Ascending aorta (tissue), 2 donors: ENCODE results near the gene ARID5B. TPM values are rescaled to one million over a fixed set of nuclear protein-coding genes. Genes with fewer than 3 reads are reported as not detected.
"Not testable (repeated sequence)": the region's sequence is repeated elsewhere in the genome, so short reads cannot be mapped to it uniquely, and the experiment has no call there.

Experiments used
- DNase-seq, 2 donors: peaks; one replicate each; pipeline ENCODE4 v3.0.0-alpha.2; 2019; ENCODE audit warnings: low spot score in 2 of 2
- H3K27ac ChIP-seq, 2 donors: fragments of 200-600 bp; sonication (generic); one replicate each; pipeline ENCODE4 v1.5.1; 2016 to 2017; ENCODE audit warnings: mild to moderate bottlenecking in 1 of 2
- H3K27me3 ChIP-seq: fragments of 200-600 bp; sonication (generic); one replicate; pipeline ENCODE4 v1.5.1; 2017
- H3K36me3 ChIP-seq, 2 donors: fragments of 200-600 bp; sonication (generic); one replicate each; pipeline ENCODE4 v1.5.1; 2016
- H3K4me1 ChIP-seq, 2 donors: fragments of 200-600 bp; sonication (generic); one replicate each; pipeline ENCODE4 v1.5.1; 2016 to 2017; ENCODE audit warnings: mild to moderate bottlenecking in 1 of 2
- H3K4me3 ChIP-seq, 2 donors: fragments of 200-600 bp; sonication (generic); one replicate each; pipeline ENCODE4 v1.5.1; 2016 to 2017; ENCODE audit warnings: mild to moderate bottlenecking in 1 of 2
- H3K9me3 ChIP-seq, 2 donors: fragments of 200-600 bp; sonication (generic); one replicate each; pipeline ENCODE4 v1.5.1; 2016
- CTCF ChIP-seq, 3 experiments: fragments of 200-600 bp in 2 of 3; fragments of 450-650 bp in 1 of 3; sonication (generic) in 2 of 3; IDR thresholded peaks; one replicate each; pipeline ENCODE4 v1.5.1; 2016 to 2019; ENCODE audit warnings: antibody characterized with exemption in 3 of 3, mild to moderate bottlenecking in 1 of 3, moderate library complexity in 1 of 3
- intact Hi-C: fragments of 100-400 bp; cut with DNase I; formaldehyde crosslinking; loops from one replicate; pipeline ENCODE4 v1.15.1; 2023
- total RNA-seq: library from RNA; depleted of rRNA; stranded (reverse); fragments of >200 nt; gene quantifications from one replicate; pipeline ENCODE4 v1.1.0, GENCODE V29; 2016

ARID5B gene
- total RNA-seq, 1 donor from 2014 or later = 92.5 TPM

GRCh38 chr10:61975391-61975932, 74.0 kb downstream of the ARID5B start:
- intact Hi-C loops = no loop called here
- H3K4me1 ChIP-seq = peaks cover 6 to 44% of the 10 kb centered on the region in 2 donors
- DNase-seq = no peak
- peak overlapping the region; percentile 23 to 30 for H3K27ac ChIP-seq
- H3K36me3 ChIP-seq = no peaks in the 10 kb centered on the region
- no peaks in the 10 kb centered on the region for H3K9me3 ChIP-seq
- no peaks in the 10 kb centered on the region for H3K27me3 ChIP-seq
- peak overlapping the region in 1 of 2 donors; percentile 7 for H3K4me3 ChIP-seq
- TF ChIP-seq CTCF (IDR thresholded peaks at IDR 0.05) = no peak

DNA sequence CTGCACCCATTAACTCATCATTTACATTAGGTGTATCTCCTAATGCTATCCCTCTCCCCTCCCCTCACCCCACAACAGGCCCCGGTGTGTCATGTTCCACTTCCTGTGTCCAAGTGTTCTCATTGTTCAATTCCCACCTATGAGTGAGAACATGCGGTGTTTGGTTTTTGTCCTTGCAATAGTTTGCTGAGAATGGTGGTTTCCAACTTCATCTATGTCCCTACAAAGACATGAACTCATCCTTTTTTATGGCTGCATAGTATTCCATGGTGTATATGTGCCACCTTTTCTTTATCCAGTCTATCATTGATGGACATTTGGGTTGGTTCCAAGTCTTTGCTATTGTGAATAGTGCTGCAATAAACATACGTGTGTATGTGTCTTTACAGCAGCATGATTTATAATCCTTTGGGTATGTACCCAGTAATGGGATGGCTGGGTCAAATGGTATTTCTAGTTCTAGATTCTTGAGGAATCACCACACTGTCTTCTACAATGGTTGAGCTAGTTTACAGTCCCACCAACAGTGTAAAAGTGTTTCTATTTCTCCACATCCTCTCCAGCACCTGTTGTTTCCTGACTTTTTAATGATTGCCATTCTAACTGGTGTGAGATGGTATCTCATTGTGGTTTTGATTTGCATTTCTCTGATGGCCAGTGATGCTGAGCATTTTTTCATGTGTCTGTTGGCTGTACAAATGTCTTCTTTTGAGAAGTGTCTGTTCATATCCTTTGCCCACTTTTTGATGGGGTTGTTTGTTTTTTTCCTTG, 75.6 kb downstream of the ARID5B start:
- H3K4me3 ChIP-seq, H3K27me3 ChIP-seq, DNase-seq, H3K36me3 ChIP-seq, H3K9me3 ChIP-seq, intact Hi-C loops, H3K27ac ChIP-seq: not testable (repeated sequence)
- H3K4me1 ChIP-seq = peaks cover 6 to 46% of the 10 kb centered on the region in 2 donors

DNA sequence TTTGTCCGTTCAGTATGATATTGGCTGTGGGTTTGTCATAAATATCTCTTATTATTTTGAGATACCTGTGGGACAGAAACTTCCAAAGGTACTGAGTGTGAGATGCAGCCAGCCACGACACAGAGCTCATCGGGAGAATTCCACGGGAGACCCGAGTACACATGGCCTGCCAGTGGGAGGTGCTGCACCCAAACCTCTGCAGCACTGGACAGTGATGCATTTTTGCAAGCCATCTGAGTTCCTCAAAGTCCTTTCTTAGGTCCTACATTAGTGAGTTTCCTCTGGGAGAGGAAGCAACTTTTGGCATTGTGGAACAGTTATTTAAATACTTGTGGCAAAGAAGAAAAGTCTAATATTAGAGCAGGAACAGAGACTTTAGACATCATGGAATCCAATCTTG, 77.5 kb downstream of the ARID5B start:
- DNase-seq = peak in 1 of 2 donors; percentile 71
- intact Hi-C loops = no loop called here
- no peaks in the 10 kb centered on the region for H3K36me3 ChIP-seq
- no peak overlapping the region for H3K27ac ChIP-seq
- no peaks in the 10 kb centered on the region for H3K9me3 ChIP-seq
- no peaks in the 10 kb centered on the region for H3K27me3 ChIP-seq
- no peak overlapping the region for H3K4me3 ChIP-seq
- peaks cover 6 to 32% of the 10 kb centered on the region in 2 donors for H3K4me1 ChIP-seq
- peak in 2 of 3 experiments; percentile 26 to 35 for TF ChIP-seq CTCF (IDR thresholded peaks at IDR 0.05)

GRCh38 chr10:61981460-61981859, 80.0 kb downstream of the ARID5B start:
- H3K27me3 ChIP-seq = no peaks in the 10 kb centered on the region
- H3K9me3 ChIP-seq = no peaks in the 10 kb centered on the region
- TF ChIP-seq CTCF (IDR thresholded peaks at IDR 0.05) = no peak
- H3K4me3 ChIP-seq = no peak overlapping the region
- H3K4me1 ChIP-seq = peaks cover 0 to 22% of the 10 kb centered on the region in 2 donors
- peak overlapping the region in 1 of 2 donors; percentile 24 for H3K27ac ChIP-seq
- intact Hi-C loops = no loop called here
- H3K36me3 ChIP-seq = no peaks in the 10 kb centered on the region
- no peak for DNase-seq

DNA sequence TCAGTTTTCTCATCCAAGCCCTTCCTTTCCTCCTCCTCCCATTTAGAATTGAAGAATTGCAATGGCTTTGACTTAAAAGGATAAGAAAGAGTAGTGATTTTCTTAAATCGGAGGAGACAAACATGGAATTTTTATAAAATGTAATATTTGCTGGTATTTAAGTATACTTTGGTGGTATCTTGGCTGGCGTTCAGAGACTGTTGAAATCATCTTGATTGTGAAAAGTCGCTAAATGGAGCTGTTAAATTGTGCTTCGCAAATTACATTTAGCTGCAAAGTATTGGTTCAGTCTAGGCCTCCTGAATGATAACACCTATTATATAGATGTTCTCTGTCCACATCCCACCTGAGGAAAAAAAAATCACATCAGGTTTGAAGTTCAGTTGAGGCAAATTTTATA, 81.8 kb downstream of the ARID5B start:
- DNase-seq = no peak
- no peak for TF ChIP-seq CTCF (IDR thresholded peaks at IDR 0.05)
- Histone ChIP-seq H3K4me1 (peaks cover 0 to 25% of the 10 kb centered on the region in 2 donors), H3K27ac (no peak overlapping the region), H3K4me3 (no peak overlapping the region), H3K27me3 (no peaks in the 10 kb centered on the region), H3K9me3 (no peaks in the 10 kb centered on the region), H3K36me3 (no peaks in the 10 kb centered on the region)
- intact Hi-C loops = no loop called here

GRCh38 chr10:61984803-61985418, 83.4 kb downstream of the ARID5B start:
- Histone ChIP-seq H3K27me3 (no peaks in the 10 kb centered on the region), H3K4me1 (peaks cover 0 to 23% of the 10 kb centered on the region in 2 donors), H3K9me3 (no peaks in the 10 kb centered on the region), H3K36me3 (no peaks in the 10 kb centered on the region), H3K27ac (no peak overlapping the region), H3K4me3 (no peak overlapping the region)
- intact Hi-C loops = no loop called here
- no peak for TF ChIP-seq CTCF (IDR thresholded peaks at IDR 0.05)
- no peak for DNase-seq
